HUES64 (cell line): Measurements from ENCODE around the gene SSR2.

Experiments used
- H3K27ac ChIP-seq: 2 replicates; pipeline ENCODE4 v1.7.0; 2013; ENCODE audit warnings: low read depth, low read length, inconsistent platforms
- H3K27me3 ChIP-seq: 2 replicates; pipeline ENCODE4 v1.6.1; 2013; ENCODE audit warnings: mild to moderate bottlenecking, low read length; ENCODE audit not compliant: insufficient read depth
- H3K36me3 ChIP-seq: 2 replicates; pipeline ENCODE4 v1.6.1; 2013; ENCODE audit warnings: mild to moderate bottlenecking, low read length; ENCODE audit not compliant: insufficient read depth
- H3K4me1 ChIP-seq: 2 replicates; pipeline ENCODE4 v1.6.1; 2013; ENCODE audit warnings: mild to moderate bottlenecking, low read length, moderate library complexity; ENCODE audit not compliant: insufficient read depth
- H3K4me3 ChIP-seq: 2 replicates; pipeline ENCODE4 v1.5.1; 2013; ENCODE audit warnings: mild to moderate bottlenecking, low read length, moderate library complexity
- H3K9ac ChIP-seq: 2 replicates; pipeline ENCODE4 v1.6.1; 2013; ENCODE audit warnings: mild to moderate bottlenecking, low read depth, low read length
- H3K9me3 ChIP-seq: 2 replicates; pipeline ENCODE4 v1.6.1; 2013; ENCODE audit warnings: low read depth, low read length; ENCODE audit not compliant: insufficient read depth
- WGBS: fragments of 150-250, 120-280 bp; methylation state at CpG from one replicate; pipeline ENCODE4 v1.1.7; 2013; ENCODE audit warnings: missing lambda C conversion rate; 5-methylcytosine and 5-hydroxymethylcytosine counted together

Gene SSR2

GRCh38 chr1:156009404-156009803 is 11.3 kb downstream of the SSR2 start:
- Histone ChIP-seq H3K9me3 (no peaks in the 10 kb centered on the region), H3K27ac (no peak overlapping the region), H3K27me3 (no peaks in the 10 kb centered on the region), H3K36me3 (peaks cover 61% of the 10 kb centered on the region), H3K4me1 (0 out of 2 replicates have a peak, but pooled peaks cover 3% of the 10 kb centered on the region), H3K4me3 (no peak overlapping the region), H3K9ac (no peak overlapping the region)
- WGBS: 81% methylated on average over 3 of the region's 3 CpGs

GRCh38 chr1:156006666-156007376 is 13.9 kb downstream of the SSR2 start:
- Histone ChIP-seq H3K36me3 (peaks cover 35% of the 10 kb centered on the region), H3K9ac (no peak overlapping the region), H3K4me1 (peaks cover 10% of the 10 kb centered on the region; the same call in 1 of the 2 replicates), H3K4me3 (no peak overlapping the region), H3K9me3 (no peaks in the 10 kb centered on the region), H3K27me3 (no peaks in the 10 kb centered on the region), H3K27ac (no peak overlapping the region)
- 85% methylated on average over 7 of the region's 7 CpGs for WGBS

GRCh38 chr1:156004843-156005584 is 15.7 kb downstream of the SSR2 start:
- Histone ChIP-seq H3K9me3 (no peaks in the 10 kb centered on the region), H3K9ac (no peak overlapping the region), H3K4me1 (peaks cover 10% of the 10 kb centered on the region; the same call in 1 of the 2 replicates), H3K27me3 (no peaks in the 10 kb centered on the region), H3K27ac (no peak overlapping the region), H3K4me3 (no peak overlapping the region), H3K36me3 (peaks cover 17% of the 10 kb centered on the region)
- 93% methylated on average over 3 of the region's 4 CpGs for WGBS

DNA sequence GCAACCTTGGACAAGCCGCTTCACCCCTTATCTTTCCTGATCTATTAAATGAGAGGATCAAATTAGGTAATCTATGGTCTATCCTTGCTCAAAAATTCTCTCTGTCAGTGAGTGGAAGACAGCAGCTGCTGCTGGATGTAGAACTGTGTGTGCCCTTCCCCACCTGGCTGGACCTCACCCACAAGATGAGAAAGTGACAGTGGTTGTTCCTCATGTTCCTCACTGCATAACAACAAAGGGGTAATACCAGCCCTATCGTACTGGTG is 16.9 kb downstream of the SSR2 start:
- Histone ChIP-seq H3K4me1 (peaks cover 10% of the 10 kb centered on the region; the same call in 1 of the 2 replicates), H3K27ac (no peak overlapping the region), H3K9me3 (no peaks in the 10 kb centered on the region), H3K27me3 (no peaks in the 10 kb centered on the region), H3K36me3 (peaks cover 6% of the 10 kb centered on the region), H3K4me3 (no peak overlapping the region), H3K9ac (no peak overlapping the region)
- WGBS: 89% methylated on average over 1 of the region's 2 CpGs

GRCh38 chr1:156002188-156002911 is 18.4 kb downstream of the SSR2 start:
- WGBS: 79% methylated on average over 3 of the region's 3 CpGs
- H3K27ac ChIP-seq: no peak overlapping the region
- no peaks in the 10 kb centered on the region for H3K36me3 ChIP-seq
- H3K9ac ChIP-seq: no peak overlapping the region
- H3K4me3 ChIP-seq: no peak overlapping the region
- H3K4me1 ChIP-seq: peaks cover 10% of the 10 kb centered on the region; the same call in 1 of the 2 replicates
- H3K9me3 ChIP-seq: no peaks in the 10 kb centered on the region
- H3K27me3 ChIP-seq: no peaks in the 10 kb centered on the region

DNA sequence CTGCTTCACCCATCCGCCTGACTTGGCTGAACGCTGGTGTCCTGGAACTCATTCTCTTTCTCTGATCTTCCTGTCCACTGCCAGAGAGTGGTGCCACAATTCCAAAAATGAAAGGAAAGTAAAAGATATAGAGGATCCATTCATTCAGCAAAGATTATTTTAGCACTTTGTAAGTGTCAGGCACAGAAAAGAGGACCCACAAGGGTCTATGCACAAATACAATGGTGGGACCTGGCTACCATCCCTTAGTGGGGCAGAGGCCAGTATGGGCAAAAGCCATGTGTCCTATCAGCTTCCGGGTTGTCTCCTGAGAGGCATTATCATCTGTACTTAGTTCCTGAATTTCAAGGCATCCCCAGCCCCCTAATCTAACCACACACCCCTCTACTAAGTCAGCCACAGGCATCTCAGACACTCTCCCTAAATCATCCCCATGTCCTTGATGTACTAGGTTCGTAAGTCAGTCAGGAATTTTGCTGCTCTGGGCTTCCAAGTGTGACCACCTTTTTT is 19.0 kb downstream of the SSR2 start:
- Histone ChIP-seq H3K27ac (no peak overlapping the region), H3K4me3 (no peak overlapping the region), H3K36me3 (no peaks in the 10 kb centered on the region), H3K9me3 (no peaks in the 10 kb centered on the region), H3K27me3 (no peaks in the 10 kb centered on the region), H3K4me1 (peaks cover 8% of the 10 kb centered on the region; the same call in 1 of the 2 replicates), H3K9ac (no peak overlapping the region)
- WGBS: 92% methylated on average over 4 of the region's 4 CpGs

GRCh38 chr1:156001021-156001661 is 19.6 kb downstream of the SSR2 start:
- no peak overlapping the region for H3K4me3 ChIP-seq
- WGBS: 88% methylated on average over 10 of the region's 10 CpGs
- H3K9me3 ChIP-seq: no peaks in the 10 kb centered on the region
- no peaks in the 10 kb centered on the region for H3K27me3 ChIP-seq
- no peak overlapping the region for H3K27ac ChIP-seq
- H3K36me3 ChIP-seq: no peaks in the 10 kb centered on the region
- peaks cover 7% of the 10 kb centered on the region; the same call in 1 of the 2 replicates for H3K4me1 ChIP-seq
- no peak overlapping the region for H3K9ac ChIP-seq

GRCh38 chr1:155999964-156000363 is 20.8 kb downstream of the SSR2 start:
- 100% methylated on average over 1 of the region's 1 CpG for WGBS
- H3K4me3 ChIP-seq: no peak overlapping the region
- no peaks in the 10 kb centered on the region for H3K9me3 ChIP-seq
- H3K27me3 ChIP-seq: no peaks in the 10 kb centered on the region
- no peak overlapping the region for H3K9ac ChIP-seq
- H3K4me1 ChIP-seq: peaks cover 7% of the 10 kb centered on the region; the same call in 1 of the 2 replicates
- H3K36me3 ChIP-seq: no peaks in the 10 kb centered on the region
- no peak overlapping the region for H3K27ac ChIP-seq

GRCh38 chr1:155996166-155996565 is 24.6 kb downstream of the SSR2 start:
- Histone ChIP-seq H3K9ac (no peak overlapping the region), H3K4me1 (no peaks in the 10 kb centered on the region), H3K27me3 (no peaks in the 10 kb centered on the region), H3K36me3 (no peaks in the 10 kb centered on the region), H3K4me3 (no peak overlapping the region), H3K9me3 (no peaks in the 10 kb centered on the region), H3K27ac (no peak overlapping the region)
- WGBS: 91% methylated on average over 2 of the region's 2 CpGs

DNA sequence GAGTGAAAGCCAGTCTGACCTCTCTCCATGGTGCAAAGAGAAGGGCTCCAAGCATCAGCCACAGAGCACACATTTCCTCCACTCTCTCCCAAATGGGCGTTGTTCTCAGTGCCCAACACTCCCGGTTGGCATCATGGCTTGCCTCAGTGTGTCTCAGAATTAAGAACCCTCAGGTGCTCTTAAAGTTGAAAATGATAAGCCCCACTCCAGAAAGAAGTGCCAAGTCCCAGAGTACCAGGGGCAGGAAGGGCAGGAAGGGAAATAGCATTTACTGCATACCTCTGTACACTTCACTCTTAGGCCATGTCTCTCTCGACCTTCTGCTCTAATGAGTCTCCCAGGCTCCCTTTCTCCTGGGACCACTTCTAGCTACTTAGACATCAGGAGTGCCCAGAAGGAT is 27.2 kb downstream of the SSR2 start:
- no peak overlapping the region for H3K9ac ChIP-seq
- 94% methylated on average over 3 of the region's 3 CpGs for WGBS
- no peaks in the 10 kb centered on the region for H3K36me3 ChIP-seq
- no peak overlapping the region for H3K27ac ChIP-seq
- H3K27me3 ChIP-seq: no peaks in the 10 kb centered on the region
- no peak overlapping the region for H3K4me3 ChIP-seq
- no peaks in the 10 kb centered on the region for H3K4me1 ChIP-seq
- H3K9me3 ChIP-seq: no peaks in the 10 kb centered on the region
